Right kidney (tissue), 1 donor: ENCODE measurements around the gene FAR2.
"Not testable (repeated sequence)": the region's sequence is repeated elsewhere in the genome, so short reads cannot be mapped to it uniquely, and the experiment has no call there.

Experiments
- DNase-seq: peaks from one replicate; pipeline ENCODE4 v3.0.0-alpha.2; 2016

The FAR2 gene

DNA sequence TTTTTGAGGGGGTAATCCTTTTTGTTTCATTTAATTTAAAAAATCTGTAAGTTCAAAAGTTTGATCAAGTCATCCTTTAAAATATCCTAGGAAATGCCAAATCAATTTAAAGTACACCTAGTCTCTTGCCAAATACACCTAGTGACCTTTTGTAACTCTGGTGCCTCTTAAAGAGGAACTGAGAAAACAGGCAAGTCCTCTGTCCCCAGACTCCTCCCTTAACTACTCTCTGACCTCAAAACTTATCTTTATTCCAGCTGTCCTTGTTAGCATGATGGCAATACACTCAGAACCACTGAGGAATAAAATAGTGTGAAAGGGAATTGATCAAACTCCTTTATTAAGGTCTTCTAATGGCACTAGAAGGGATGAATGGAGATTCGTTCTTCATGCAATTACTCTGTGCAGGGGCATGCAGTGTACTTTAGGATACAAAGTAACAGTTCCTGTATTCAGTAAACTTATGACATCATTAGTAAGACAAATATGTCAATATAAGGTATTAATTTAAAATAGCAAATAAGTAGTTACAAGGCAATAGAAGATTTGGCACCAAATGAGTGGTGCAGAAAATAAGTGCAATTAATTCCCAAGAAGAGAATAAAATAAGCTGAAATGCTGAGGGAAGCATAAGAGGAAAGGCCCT lies 3.3 kb downstream of the FAR2 start:
- DNase-seq: no peak

DNA sequence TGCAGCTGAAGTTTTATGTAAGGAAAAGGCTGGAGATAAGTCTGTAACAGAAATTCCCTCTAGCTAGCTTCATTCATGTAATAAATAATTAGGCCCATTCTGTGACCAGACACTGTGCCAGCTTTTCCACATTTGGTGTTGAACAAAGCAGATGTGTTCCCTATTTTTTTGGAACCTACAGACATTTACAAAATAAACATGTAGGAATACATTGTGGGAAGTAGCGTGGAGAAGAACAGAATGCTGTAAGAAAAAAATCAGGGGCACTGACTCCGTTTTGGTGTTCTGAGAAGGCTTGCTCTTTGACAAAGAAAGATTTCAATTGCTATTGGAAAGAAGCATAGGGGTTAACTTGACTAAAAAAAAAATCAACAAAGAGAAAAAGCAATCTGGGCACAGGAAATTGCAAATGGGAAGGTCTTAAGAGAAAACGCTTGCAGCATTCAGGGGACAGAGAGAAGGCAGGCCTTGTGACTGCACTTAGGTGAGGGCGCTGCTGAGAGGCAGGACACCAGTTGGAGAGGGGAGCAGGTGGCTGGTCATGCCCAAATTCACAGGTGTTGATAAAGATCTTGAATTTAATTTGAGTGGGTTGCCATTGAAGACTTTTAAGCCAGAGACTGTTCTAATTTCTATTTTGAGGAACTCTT lies 4.0 kb downstream of the FAR2 start:
- peak; percentile 22 for DNase-seq

DNA sequence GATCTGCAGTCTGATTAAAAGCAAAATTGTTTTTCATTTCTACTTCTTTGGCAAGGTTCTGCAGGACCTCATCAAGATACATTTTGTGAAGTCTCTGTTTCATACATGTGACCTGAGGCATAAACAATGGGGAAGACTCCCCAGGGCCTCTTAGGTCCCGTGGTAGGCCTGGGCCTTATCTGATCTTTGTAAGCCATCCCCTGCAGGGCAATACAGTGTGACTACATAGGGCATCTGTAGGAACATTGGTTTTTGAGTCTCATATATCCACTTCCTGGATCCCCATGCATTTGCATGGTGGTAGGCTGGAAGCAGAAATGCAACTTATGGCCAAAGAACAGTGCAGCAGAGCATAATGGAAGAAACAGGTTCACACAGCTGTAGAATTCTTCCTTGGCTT lies 6.0 kb downstream of the FAR2 start:
- DNase-seq: no peak

DNA sequence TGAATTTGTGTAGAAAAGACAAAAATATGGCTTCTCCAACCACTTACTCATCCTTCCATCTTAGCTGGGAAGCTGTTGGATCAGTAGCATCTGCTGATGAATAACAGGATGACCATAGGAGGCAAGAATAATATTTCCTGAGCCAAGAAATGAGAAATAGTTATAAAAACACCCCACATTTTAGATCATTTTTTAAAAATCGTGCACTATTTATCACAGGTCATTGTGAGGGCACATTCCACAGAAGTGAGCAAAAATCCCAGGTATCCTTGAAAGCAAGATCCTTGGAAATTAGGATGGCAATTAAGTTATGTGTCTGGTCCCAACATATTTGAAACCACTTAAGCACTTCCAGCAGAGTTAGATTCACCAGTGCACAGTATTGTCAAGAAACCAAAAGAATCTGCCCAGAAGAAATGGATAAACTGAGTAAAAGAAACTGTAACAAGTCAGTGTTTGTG lies 8.4 kb downstream of the FAR2 start:
- no peak for DNase-seq

DNA sequence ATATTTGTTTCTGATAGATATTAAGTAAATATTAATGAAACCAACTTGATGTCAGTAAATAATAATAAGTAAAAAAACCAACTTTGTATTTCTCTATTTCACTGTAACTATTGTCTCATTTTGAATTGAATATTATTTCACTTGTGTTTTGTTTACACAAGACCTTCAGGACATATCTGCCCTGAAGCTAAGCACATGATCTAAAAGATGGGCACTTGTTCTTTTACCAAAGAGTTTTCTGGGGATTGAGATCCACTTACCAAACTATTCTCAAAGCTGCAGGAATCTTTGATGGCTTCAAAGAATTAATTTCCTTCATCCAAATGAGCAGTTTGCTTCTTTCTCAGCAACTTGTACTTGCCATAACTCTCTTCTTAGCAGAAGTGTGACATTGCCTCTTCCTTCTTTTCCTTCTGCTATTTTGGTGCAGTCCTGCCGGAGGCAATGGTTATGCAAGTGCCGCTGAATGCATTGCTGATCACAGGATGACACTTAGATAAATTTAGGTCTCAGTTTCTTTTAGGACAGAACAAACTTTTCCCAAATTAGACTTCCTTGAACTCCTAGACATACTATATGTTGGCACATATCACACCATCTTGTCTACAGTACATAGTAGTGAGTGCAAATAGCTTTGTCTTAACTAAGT lies 9.2 kb downstream of the FAR2 start:
- no peak for DNase-seq

DNA sequence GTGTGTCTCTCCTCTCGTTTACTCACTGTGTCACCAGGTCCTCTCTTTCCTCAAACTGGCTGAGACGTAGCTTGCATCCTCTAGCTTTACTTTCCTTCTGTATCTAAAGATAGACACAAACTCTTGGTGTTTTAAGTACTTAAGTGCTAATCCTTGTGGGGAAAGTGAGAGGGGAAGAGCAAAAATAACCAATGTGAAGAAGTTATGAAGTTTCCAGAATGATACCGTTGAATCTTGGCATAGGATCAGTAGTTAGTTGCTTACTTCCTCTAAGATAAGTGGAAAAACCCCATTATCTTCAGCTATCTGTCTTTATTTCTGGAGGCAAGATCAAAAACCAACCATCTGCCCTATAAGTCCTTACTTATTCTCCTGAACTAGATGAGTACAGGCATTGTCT lies 10.6 kb downstream of the FAR2 start:
- no peak for DNase-seq

DNA sequence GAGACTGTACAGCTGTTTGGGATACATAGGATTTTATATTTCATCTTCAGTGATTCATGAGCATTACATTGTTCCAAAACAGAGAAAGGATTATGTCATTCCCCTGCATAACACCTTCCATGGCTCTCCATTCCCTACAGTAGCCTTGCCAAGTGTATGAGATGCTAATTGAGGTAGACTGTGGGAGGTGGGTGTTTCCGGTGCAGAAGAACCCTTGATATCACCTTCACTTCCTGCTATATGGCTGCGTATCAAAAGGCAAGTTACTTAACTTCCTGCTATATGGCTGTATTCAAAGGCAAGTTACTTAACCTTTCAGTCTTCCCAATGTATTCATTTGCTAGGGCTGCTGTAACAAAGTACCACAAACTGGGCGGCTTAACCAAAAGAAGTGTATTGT lies 11.2 kb downstream of the FAR2 start:
- DNase-seq: no peak

DNA sequence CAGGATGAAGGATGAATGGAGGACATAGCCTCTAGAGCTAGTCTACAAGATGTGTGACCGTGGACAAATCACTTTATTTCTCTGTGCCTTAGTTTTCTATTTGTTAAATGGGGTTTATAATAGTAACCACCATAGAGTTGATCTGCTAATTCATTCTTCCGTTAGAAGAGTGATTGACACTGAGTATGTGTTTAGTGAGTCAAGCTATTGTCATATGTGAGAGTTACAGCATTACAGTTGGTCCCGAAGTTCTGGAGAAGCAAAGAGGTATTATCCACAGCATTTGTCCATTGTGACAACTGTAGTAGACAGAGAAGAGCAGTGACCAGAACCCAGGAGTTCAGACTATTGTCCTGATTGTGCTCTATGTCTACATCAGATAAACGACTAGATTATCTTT lies 14.1 kb downstream of the FAR2 start:
- no peak for DNase-seq

DNA sequence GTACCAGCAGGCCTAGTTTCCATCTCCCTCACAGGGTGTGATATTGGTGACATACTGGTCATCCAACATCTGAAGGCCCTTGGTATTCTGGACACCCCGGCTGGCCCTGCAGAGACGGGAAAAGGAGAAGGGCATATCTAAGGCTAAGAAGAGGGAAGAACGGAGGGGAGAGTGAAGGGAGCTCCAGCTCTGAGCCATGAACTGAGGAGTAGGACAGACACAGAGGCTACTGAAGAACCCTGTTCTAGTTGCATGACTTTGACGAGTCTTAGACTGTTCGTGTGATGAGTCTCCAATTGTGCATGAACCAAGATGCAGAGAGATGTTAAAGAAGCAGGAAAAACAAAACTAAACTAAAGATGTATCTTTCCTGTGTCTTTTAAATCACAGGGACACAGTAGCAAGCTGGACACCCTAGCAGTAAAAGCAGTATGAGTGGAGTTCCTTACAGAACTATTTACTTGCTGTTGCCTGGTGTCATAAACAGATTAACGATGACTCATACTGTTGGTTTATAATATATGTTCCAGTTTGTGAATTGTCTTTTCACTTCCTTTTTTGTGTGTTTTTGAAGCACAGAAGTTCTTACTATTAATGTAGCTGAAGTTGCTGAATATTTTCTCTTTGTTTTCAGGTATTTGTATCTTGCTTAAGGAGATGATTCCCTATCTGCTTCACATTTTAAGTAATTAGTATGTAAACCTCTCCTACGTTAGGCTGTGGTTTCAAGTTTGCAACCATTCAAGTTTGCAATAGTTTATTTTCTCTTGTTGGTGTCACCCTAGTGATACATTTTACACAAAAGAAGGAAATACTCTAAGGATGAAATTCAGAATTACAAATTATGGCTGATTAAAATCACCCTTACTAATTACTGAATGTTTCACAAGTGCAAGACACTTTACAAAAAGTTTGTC lies 15.7 kb downstream of the FAR2 start:
- DNase-seq: no peak

DNA sequence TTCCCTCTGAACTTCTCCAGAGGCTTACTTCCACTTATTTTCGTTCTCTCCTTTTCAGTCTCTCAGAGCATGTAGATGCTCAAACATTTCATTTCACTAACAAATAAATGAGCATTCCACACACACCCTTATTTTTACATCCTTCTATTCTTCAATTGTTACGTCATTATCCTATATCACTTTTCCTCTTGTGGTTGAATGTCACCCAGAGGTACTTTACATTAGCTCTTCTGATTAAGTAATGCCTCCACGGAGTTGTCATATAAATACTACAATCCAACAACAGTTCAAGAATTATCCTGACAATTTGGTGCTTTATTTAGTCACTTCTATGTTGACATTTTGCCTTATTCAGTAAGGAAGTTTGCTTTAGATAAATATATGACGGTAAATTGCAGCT lies 18.4 kb downstream of the FAR2 start:
- no peak for DNase-seq

DNA sequence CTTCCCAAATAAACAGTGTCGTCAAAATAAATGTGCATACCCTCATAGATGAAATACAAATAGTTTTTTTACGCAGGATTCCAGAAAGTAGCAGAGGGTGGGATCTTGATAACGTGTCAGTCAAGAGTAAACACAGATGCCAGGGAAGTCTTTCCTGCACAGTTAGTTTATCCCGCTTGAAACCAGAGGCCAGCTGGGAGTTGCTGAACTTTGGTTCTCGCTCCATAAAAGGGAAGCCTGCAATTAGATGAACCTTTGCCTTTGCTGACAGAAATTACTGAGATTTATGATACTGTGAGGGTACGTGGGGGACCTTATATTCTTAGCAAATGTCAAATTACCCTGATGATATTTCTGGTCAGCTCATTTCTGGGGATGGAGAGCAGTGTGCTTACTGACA lies 18.9 kb downstream of the FAR2 start:
- no peak for DNase-seq

DNA sequence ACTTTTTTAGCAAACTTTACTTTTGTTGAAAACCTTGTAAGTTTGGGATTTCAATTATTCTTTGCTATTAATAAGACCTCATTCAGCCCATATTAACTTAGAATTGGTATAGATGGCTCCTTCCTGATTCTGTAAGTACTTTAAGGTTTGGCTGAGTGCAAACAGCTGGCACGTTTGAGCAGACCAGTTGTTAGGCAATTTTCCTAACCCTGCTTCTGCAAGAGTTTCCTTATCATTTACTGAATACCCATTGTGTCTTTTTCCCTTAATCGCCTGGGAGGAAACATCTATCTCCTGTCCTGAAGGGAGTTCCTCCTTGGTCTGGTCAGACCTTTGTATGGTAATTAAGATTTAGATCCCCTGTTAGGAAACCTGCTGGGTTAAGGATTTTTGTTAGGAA lies 20.9 kb downstream of the FAR2 start:
- DNase-seq: not testable (repeated sequence)

DNA sequence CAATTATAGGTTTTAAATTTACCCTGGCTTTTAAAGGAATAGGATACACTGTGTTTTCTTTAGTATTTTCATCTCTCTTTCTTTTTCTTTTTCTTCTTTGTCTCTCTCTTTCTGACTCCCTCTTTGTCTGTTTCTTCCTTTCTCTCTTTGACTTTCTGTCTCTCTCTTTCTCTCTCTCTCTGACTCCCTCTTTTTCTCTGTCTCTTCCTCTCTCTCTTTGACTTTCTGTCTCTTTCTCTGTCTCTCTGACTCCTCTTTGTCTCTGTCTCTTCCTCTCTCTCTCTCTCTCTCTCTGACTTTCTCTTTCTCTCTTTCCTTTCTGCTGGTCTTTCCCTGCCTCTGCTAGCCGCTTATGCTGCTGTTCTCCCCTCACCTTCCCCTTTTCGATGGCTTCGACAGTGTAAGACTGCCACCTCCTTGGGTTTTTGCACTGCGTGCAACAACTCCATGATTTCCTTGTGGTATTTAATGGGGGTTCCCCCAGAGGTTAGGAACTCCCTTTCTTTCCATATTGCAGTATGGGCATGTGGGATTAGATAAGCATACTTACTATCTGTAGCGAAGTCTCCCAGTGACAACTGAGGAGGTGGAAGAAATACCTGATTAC lies 21.5 kb downstream of the FAR2 start:
- not testable (repeated sequence) for DNase-seq

DNA sequence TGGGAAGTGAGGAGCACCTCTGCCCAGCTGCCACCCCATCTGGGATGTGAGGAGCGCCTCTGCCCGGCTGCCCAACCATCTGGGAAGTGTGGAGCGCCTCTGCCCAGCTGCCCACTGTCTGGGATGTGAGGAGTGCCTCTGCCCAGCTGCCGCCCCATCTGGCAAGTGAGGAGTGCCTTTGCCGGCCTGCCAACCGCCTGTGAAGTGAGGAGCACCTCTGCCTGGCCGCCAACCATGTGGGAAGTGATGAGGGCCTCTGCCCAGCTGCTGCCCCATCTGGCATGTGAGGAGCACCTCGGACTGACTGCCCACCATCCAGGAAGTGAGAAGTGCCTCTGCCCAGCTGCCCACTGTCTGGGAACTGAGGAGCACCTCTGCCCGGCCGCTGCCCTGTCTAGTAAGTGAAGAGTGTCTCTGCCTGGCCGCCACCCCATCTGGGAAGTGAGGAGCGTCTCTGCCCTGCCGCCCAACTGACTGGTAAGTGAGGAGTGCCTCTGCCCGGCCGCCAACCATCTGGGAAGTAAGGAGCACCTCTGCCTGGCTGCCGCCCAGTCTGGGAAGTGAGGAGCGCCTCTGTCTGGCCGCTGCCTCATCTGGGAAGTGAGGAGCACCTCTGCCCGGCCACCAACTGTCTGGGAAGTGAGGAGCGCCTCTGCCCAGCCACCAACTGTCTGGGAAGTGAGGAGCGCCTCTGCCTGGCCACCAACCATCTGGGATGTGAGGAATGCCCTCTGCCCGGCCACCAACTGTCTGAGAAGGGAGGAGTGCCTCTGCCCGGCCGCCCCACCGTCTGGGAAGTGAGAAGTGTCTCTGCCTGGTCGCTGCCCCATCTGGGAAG lies 22.6 kb downstream of the FAR2 start:
- DNase-seq: no peak

DNA sequence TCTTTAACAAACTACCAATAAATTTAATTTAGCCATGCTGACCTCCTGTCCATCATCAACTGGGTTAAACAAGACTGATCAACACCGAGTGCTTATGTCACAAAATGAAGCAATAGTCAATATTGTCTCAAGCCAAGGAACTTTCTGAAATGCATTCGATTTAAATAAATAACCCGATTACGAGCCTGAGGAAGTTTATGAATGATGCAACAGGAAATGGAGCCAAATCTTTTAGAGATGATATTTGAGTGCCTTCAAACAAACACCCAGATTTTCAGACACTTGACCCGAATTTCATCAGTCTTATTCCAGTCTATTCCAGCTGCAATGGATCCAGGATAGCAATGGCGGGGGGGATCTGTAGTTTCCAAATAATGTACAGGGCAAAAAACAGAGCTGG lies 27.9 kb downstream of the FAR2 start:
- no peak for DNase-seq

DNA sequence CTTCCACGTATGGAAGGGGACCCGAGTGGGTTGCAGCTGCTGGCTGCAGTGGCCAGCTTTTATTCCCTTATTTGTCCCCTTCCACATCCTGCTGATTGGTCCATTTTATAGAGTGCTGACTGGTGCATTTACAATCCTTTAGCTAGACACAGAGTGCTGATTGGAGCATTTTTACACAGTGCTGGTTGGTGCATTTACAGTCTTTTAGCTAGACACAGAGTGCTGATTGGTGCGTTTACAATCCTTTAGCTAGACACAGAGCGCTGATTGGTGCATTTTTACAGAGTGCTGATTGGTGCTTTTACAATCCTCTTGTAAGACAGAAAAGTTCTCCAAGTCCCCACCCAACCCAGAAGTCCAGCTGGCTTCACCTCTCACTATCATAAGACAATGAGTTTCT lies 33.2 kb downstream of the FAR2 start:
- not testable (repeated sequence) for DNase-seq

DNA sequence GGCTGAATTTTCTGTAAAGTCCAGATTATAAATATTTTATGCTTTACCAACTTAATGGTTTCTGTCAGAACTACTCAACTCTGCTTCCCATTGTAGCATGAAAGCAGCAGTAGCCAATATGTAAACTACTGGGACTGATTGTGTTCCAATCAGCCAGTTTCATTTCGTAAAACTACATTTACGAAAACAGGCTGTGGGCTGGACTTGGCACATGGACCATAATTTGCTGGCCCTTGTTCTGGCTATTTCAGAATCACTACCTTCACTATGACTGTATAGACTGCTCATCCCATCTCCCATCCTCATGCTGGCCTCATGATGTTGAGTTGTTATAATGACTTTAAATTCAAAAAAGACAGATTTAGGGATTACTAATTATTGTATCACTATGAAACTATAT lies 38.7 kb downstream of the FAR2 start:
- no peak for DNase-seq

DNA sequence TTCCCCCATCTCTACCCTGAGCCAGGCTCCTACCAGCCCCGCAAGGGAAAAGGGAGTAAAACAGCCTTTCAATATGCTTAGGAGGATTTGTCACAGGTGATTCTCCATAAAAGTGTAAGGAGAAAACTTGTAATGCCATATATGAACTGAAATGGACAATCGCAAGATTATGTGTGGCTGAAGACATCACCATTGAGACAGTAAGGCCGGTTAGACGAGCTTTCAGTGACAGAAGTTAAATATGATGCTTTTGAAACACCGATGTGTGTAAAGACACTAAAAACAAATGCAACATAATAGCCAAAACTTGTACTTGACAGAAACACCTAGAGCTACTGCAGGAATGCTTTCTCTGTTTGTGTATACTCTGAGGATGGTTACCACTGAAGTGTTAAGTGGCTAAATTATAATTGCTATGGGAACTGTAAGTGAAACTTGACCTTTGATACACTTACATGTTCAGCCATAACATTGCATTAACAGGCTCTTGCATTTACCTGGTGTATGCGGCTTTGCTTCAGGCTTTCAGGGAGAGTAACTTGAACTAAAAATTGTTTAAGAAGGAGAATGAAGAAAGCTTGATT lies 42.3 kb downstream of the FAR2 start:
- no peak for DNase-seq

DNA sequence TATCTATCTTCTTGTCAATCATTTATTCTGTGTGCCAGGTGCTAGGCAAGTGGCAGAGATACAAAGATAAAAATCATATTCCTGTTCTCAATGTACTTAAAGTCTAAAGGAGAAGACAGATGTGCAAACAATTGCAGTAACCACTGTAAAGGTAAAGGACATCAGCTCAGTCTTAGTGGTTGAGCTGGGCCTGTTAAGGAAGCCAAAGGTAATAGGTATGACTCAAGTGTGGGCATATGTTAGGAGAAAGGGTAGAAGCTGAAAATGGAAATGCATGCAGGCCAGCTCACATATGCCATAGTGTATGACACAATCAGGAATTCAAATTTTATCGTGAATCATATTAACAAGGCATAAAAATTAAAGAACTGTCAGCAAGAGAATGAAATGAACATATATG lies 49.8 kb downstream of the FAR2 start:
- no peak for DNase-seq

DNA sequence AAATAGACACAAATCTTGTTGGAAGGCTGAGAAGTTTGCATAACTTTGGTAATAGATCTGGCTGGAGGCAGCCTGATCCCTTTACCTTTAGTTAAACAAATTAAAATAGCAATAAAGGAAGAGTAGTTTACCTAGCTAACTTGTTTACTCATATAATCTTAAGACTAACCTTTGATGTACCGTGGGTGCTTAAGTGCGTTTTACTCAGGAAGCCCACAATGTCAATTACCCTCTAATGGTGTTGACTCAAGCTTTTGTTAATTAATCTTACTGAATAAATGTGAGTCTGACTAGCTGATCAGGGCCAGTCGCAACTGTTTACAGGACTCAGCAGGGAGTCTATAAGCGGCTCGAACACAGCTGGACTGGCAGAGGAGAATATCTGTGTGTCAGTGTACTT lies 51.5 kb downstream of the FAR2 start:
- DNase-seq: no peak

DNA sequence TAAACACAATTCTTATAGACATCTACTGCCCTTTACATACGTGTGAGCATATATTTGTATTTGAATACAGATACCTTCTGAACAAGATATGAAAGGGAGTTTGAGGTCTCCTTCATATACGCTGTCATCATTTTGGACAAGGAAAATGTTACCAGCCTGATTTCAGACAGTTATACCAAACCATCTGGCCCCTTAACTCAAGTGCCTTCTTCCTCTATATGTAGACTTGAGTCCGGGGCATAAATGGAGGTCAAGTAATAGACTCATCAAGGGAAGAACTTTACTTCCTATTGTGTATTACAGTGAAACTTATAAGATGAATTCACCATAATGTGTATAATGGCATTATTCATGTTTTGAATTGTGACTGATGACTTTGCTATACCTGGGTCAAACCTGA lies 52.2 kb downstream of the FAR2 start:
- no peak for DNase-seq
